Measurements from ENCODE around the gene ALOX5.
"Not testable (repeated sequence)": the region's sequence is repeated elsewhere in the genome, so short reads cannot be mapped to it uniquely, and the experiment has no call there.

Gene ALOX5

DNA sequence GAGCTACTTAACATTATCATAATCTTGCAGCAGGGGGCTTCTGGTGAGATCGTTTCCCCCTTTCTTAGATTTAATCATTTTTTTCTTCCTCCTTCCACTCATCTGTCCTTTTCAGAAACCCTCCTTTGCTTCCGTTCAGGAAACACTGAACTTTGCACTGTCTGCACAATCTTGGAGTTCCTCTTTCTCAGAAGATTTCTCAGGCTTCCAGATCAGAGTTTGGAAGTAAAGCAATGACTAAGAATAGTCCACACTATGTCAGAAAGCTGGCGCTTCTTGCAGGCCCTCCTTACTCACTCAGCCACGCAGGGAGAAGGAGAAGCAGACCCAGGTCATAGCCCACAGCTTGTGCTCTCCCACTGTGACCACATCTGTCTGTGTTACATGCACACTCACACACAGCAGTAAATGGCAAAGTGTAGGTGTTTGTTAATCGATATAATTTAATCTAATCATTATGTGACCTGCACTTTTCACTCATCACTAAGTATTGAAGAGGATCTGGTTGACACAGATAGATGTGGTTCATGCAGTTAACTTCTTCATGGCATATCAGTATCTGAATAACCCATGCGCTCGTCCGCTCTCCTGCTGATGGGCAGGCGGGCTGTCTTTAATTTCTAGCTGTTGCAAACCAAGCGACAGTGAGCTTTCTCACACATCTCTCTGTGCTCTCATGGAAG, 30.2 kb downstream of the ALOX5 start:
- no peaks in the 10 kb centered on the region for H3K36me3 Mint-ChIP-seq (ENCODE audit: low read depth)
- H3K4me1 Mint-ChIP-seq = peaks cover 11% of the 10 kb centered on the region
- no peak for DNase-seq
- peak overlapping the region; percentile 38 for H3K27ac Mint-ChIP-seq
- TF ChIP-seq, protein P1, sequence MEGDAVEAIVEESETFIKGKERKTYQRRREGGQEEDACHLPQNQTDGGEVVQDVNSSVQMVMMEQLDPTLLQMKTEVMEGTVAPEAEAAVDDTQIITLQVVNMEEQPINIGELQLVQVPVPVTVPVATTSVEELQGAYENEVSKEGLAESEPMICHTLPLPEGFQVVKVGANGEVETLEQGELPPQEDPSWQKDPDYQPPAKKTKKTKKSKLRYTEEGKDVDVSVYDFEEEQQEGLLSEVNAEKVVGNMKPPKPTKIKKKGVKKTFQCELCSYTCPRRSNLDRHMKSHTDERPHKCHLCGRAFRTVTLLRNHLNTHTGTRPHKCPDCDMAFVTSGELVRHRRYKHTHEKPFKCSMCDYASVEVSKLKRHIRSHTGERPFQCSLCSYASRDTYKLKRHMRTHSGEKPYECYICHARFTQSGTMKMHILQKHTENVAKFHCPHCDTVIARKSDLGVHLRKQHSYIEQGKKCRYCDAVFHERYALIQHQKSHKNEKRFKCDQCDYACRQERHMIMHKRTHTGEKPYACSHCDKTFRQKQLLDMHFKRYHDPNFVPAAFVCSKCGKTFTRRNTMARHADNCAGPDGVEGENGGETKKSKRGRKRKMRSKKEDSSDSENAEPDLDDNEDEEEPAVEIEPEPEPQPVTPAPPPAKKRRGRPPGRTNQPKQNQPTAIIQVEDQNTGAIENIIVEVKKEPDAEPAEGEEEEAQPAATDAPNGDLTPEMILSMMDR (IDR thresholded peaks at IDR 0.05) = no peak
- no peaks in the 10 kb centered on the region for H3K9me3 Mint-ChIP-seq
- H3K4me3 Mint-ChIP-seq = no peak overlapping the region
- peaks cover 24% of the 10 kb centered on the region for H3K27me3 Mint-ChIP-seq (ENCODE audit: low read depth, poor library complexity)

DNA sequence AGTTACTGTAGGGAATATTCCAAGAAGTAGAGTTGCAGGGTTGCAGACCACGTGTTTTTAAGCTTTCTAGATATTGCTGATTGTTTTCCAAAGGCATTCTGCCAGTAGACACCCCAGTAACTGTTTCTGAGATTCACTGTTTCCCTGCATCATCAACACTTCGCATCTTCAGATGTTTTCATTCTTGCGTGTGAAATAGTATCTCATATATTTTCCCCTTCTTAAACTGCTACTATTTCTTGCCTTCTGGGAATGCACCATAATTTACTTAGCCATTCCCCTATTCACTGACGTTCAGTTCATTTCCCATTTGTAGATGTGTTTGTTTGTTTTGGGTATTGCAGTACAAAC, 30.7 kb downstream of the ALOX5 start:
- no peaks in the 10 kb centered on the region for H3K36me3 Mint-ChIP-seq (ENCODE audit: low read depth)
- no peak overlapping the region for H3K4me3 Mint-ChIP-seq
- no peak for DNase-seq
- TF ChIP-seq, protein P1 (IDR thresholded peaks at IDR 0.05) = no peak
- peaks cover 11% of the 10 kb centered on the region for H3K4me1 Mint-ChIP-seq
- H3K9me3 Mint-ChIP-seq = no peaks in the 10 kb centered on the region
- H3K27ac Mint-ChIP-seq = no peak overlapping the region
- H3K27me3 Mint-ChIP-seq (ENCODE audit: low read depth, poor library complexity) = peaks cover 24% of the 10 kb centered on the region

DNA sequence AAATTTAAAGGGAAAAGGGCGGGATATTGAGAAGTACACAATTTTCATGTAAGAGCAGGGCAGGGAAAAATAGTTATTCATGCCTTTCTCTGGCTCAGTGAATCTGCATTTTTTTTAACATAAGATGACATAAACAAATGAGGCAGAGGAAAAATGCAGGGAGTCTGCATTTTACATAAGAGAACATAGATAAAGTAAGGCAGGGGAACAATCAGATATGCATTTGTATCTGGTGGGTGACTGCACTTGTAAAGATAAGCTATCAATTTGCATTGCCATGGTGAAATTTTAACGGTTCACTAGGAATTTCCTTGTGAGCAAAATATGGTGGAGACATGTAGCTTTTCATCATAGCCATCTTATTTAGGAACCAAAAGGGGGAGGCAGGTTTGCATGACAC, 33.5 kb downstream of the ALOX5 start:
- peaks cover 24% of the 10 kb centered on the region for H3K27me3 Mint-ChIP-seq (ENCODE audit: low read depth, poor library complexity)

DNA sequence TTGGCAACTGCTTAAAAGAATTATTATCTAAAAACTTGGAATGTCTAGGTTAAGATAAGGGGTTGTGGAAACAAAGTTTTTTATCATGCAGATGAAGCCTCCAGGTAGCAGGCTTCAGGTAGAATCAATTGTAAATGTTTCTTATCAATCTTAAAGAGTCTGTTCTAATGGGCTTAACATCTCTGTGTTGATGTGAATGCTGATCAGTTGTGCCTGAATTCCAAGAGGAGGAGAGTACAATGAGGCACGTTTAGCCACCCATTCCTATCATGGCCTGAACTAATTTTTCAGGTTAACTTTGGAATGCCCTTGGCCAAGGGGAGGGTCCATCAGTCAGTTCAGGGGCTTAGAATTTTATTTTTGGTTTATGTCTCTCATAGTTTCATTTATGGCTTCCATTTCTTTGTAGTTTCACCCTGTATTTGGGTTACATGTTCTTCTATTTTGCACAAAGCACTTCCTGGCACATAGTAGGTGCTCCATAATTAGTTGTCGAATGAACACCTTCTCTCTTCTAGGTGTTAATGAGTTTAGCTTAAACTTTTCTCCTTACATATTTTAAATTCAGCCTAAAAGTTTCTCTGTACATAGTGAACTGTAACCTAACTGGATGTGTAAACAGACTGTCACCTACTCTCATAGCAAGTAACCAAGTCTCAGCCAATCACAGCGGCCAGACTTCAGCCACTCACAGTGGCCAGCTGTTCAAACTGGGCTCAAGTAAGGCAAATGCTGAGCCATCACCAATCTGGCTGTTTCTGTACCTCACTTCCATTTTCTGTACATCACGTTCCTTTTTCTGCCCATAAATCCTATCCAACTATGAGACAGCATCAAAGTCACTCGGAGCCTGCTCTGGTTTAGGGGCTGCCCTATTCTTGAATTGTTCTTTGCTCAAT, 34.7 kb downstream of the ALOX5 start:
- Mint-ChIP-seq H3K27ac (no peak overlapping the region), H3K9me3 (no peaks in the 10 kb centered on the region), H3K36me3 (ENCODE audit: low read depth) (no peaks in the 10 kb centered on the region), H3K4me1 (peaks cover 11% of the 10 kb centered on the region), H3K4me3 (no peak overlapping the region), H3K27me3 (ENCODE audit: low read depth, poor library complexity) (peaks cover 27% of the 10 kb centered on the region)
- no peak for DNase-seq
- TF ChIP-seq, protein P1 (IDR thresholded peaks at IDR 0.05) = no peak

More for the DNA sequence above, 33.5 kb downstream of the ALOX5 start:
- DNase-seq = no peak
- H3K4me1 Mint-ChIP-seq = peaks cover 11% of the 10 kb centered on the region
- TF ChIP-seq, protein P1 (IDR thresholded peaks at IDR 0.05) = no peak
- H3K9me3 Mint-ChIP-seq = no peaks in the 10 kb centered on the region
- no peaks in the 10 kb centered on the region for H3K36me3 Mint-ChIP-seq (ENCODE audit: low read depth)
- H3K4me3 Mint-ChIP-seq = no peak overlapping the region
- H3K27ac Mint-ChIP-seq = no peak overlapping the region

DNA sequence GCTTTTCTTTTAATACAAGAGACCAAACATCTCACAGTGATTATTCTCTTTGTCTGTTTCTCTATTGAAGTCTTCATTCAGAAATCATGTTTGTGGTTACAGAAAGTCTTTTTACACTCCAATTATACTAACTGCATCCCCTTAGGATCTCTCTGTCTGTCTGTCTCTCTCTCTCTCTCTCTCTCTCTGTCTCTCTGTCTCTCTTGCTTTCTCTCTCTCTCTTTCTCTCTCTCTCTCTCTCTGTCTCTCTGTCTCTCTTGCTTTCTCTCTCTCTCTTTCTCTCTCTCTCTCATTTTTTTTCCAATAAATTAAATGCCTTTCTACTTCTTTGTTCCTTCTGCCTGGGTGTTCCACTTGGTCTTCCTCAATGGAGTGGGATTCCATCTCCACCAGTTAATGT, 35.3 kb downstream of the ALOX5 start:
- not testable (repeated sequence) for H3K4me3 Mint-ChIP-seq, H3K4me1 Mint-ChIP-seq, DNase-seq

DNA sequence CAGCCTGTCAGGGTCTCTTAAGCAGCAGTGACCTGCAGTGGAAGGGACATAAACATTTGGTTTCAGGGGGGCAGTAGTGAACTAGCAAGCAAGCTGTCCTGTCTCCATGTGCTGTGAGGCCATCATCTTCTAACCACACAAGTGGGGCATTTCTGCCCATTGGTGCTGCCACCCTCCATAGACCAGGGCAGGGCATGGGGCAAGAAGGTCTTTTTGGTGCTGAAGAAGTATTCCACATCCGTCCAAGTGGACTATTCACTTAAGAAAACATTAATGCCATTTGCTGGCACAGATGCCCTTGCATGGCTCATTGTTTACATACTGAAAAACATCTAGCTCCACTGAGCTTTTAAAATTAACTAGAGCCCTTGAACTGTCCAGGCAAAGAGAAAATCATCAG, 35.8 kb downstream of the ALOX5 start:
- Mint-ChIP-seq H3K4me3 (no peak overlapping the region), H3K27me3 (ENCODE audit: low read depth, poor library complexity) (peaks cover 18% of the 10 kb centered on the region), H3K4me1 (peaks cover 3% of the 10 kb centered on the region), H3K9me3 (peaks cover 6% of the 10 kb centered on the region), H3K36me3 (ENCODE audit: low read depth) (no peaks in the 10 kb centered on the region), H3K27ac (peak overlapping the region; percentile 82)
- DNase-seq = no peak
- TF ChIP-seq, protein P1 (IDR thresholded peaks at IDR 0.05) = no peak

More for the DNA sequence above, 35.3 kb downstream of the ALOX5 start:
- H3K27ac Mint-ChIP-seq = peak overlapping the region; percentile 82
- H3K27me3 Mint-ChIP-seq (ENCODE audit: low read depth, poor library complexity) = peaks cover 20% of the 10 kb centered on the region
- not testable (repeated sequence) for H3K9me3 Mint-ChIP-seq; H3K36me3 Mint-ChIP-seq (ENCODE audit: low read depth)

Measured in nephron progenitor cell (in vitro differentiated cells).